Prostate gland (tissue), 2 donors: ENCODE data around the gene ERBIN. TPM values are rescaled to one million over a fixed set of nuclear protein-coding genes. Genes with fewer than 3 reads are reported as not detected.

Source experiments
- DNase-seq: peaks from one replicate; pipeline ENCODE4 v3.0.0-alpha.2; 2019; ENCODE audit warnings: low spot score
- H3K27ac ChIP-seq, 2 donors: fragments of 200-600 bp; sonication (generic); 2 replicates each; pipeline ENCODE4 v1.5.1; 2017 to 2019
- H3K27me3 ChIP-seq: fragments of 200-600 bp; sonication (generic); replicated peaks from 2 replicates; pipeline ENCODE4 v1.5.1; 2019; ENCODE audit not compliant: insufficient read depth
- H3K36me3 ChIP-seq, 2 donors: fragments of 200-600 bp; sonication (generic); 1 replicate in 1 of 2; 2 replicates in 1 of 2; pipeline versions ENCODE4 v1.5.1 to v1.8.1; 2017 to 2019
- H3K4me1 ChIP-seq: fragments of 200-600 bp; sonication (generic); replicated peaks from 2 replicates; pipeline ENCODE4 v1.5.1; 2019
- H3K4me3 ChIP-seq, 2 donors: fragments of 200-600 bp; sonication (generic); 2 replicates each; pipeline ENCODE4 v1.5.1; 2017 to 2019
- H3K9me3 ChIP-seq: fragments of 200-600 bp; sonication (generic); 2 replicates; pipeline ENCODE4 v1.5.1; 2017
- POLR2A ChIP-seq: fragments of 450-650 bp; IDR thresholded peaks from one replicate; pipeline ENCODE4 v1.6.1; 2016; ENCODE audit warnings: antibody characterized with exemption, mild to moderate bottlenecking
- POLR2AphosphoS5 ChIP-seq: sonication (generic); formaldehyde crosslinking; IDR thresholded peaks from one replicate; pipeline ENCODE4 v1.6.1; 2017; ENCODE audit warnings: antibody characterized with exemption
- WGBS: methylation state at CpG from one replicate; pipeline ENCODE4 v1.1.5; 2018; 5-methylcytosine and 5-hydroxymethylcytosine counted together
- intact Hi-C: fragments of 100-400 bp; cut with DNase I; formaldehyde crosslinking; loops from one replicate; pipeline ENCODE4 v1.14.2; 2022
- total RNA-seq, 2 donors: library from RNA; depleted of rRNA; stranded (reverse); fragments of >200 nt; gene quantifications; one replicate each; pipeline ENCODE4 v1.1.0, GENCODE V29; 2016
- TF ChIP-seq, protein P1 (sequence below), 4 experiments: fragments of 200-600 bp in 2 of 4; fragments of 450-650 bp in 2 of 4; sonication (generic) in 2 of 4; IDR thresholded peaks; 1 replicate in 3 of 4; 2 replicates in 1 of 4; pipeline ENCODE4 v1.5.1; 2016 to 2019; ENCODE audit warnings: antibody characterized with exemption in 4 of 4, mild to moderate bottlenecking in 2 of 4, moderate library complexity in 2 of 4

ERBIN gene
- total RNA-seq, 2 donors from 2014 or later = 68.8 to 73.6 TPM

DNA sequence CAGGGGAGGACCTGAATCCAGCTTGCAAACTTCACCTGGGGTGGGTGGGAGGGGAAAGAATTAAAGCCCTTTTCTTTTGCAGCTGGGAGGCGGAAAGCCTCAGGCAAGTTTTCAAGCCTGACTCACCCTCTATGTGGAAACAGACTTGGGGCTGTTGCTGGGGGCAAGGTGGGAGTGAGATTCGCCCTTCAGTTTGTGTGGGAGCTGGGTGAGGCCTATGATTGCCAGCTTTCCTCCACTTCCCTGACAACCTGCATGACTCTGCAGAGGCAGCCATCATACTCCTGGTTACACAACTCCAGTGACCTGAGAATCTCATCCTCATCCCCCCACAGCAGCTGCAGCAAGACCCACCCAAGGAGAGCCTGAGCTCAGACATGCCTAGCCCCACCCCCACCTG lies 174.5 kb downstream of the ERBIN start:
- Histone ChIP-seq H3K27ac (no peak overlapping the region), H3K4me3 (no peak overlapping the region), H3K27me3 (no peaks in the 10 kb centered on the region), H3K9me3 (no peaks in the 10 kb centered on the region), H3K36me3 (no peaks in the 10 kb centered on the region), H3K4me1 (no peaks in the 10 kb centered on the region)
- TF ChIP-seq, protein P1, sequence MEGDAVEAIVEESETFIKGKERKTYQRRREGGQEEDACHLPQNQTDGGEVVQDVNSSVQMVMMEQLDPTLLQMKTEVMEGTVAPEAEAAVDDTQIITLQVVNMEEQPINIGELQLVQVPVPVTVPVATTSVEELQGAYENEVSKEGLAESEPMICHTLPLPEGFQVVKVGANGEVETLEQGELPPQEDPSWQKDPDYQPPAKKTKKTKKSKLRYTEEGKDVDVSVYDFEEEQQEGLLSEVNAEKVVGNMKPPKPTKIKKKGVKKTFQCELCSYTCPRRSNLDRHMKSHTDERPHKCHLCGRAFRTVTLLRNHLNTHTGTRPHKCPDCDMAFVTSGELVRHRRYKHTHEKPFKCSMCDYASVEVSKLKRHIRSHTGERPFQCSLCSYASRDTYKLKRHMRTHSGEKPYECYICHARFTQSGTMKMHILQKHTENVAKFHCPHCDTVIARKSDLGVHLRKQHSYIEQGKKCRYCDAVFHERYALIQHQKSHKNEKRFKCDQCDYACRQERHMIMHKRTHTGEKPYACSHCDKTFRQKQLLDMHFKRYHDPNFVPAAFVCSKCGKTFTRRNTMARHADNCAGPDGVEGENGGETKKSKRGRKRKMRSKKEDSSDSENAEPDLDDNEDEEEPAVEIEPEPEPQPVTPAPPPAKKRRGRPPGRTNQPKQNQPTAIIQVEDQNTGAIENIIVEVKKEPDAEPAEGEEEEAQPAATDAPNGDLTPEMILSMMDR (IDR thresholded peaks at IDR 0.05) = no peak
- TF ChIP-seq POLR2A (no peak), POLR2AphosphoS5 (no peak)
- DNase-seq = no peak
- WGBS = 95% methylated on average over 2 of the region's 2 CpGs
- intact Hi-C loops = no loop called here

DNA sequence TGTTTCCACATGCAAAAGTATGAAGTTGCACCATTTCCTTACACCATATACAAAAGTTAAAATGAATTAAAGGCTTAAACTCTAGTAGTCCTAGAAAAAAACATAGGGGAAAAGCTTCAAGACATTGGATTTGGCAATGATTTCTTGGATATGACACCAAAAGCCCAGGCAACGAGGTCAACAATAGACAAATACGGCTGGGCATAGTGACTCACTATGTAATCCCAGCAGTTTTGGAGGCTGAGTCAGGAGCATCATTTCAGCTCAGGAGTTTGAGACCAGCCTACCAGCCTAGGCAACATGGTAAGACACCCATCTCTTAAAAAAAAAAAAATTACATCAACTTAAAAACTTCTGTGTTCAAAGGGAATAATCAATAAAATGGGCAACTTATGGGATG lies 186.8 kb downstream of the ERBIN start:
- no peaks in the 10 kb centered on the region for H3K36me3 ChIP-seq
- no peaks in the 10 kb centered on the region for H3K27me3 ChIP-seq
- TF ChIP-seq POLR2AphosphoS5 (no peak), POLR2A (no peak)
- TF ChIP-seq, protein P1 (IDR thresholded peaks at IDR 0.05) = no peak
- H3K9me3 ChIP-seq = no peaks in the 10 kb centered on the region
- no peak for DNase-seq
- H3K4me1 ChIP-seq = no peaks in the 10 kb centered on the region
- WGBS = 89% methylated on average over 2 of the region's 2 CpGs
- H3K27ac ChIP-seq = no peak overlapping the region
- intact Hi-C loops = no loop called here
- no peak overlapping the region for H3K4me3 ChIP-seq

GRCh38 chr5:66118304-66118703 lies 191.9 kb downstream of the ERBIN start:
- Histone ChIP-seq H3K4me3 (no peak overlapping the region), H3K36me3 (no peaks in the 10 kb centered on the region), H3K27ac (no peak overlapping the region), H3K4me1 (no peaks in the 10 kb centered on the region), H3K27me3 (no peaks in the 10 kb centered on the region), H3K9me3 (no peaks in the 10 kb centered on the region)
- DNase-seq = no peak
- 55% methylated on average over 4 of the region's 4 CpGs for WGBS
- TF ChIP-seq POLR2AphosphoS5 (no peak), POLR2A (no peak)
- TF ChIP-seq, protein P1 (IDR thresholded peaks at IDR 0.05) = no peak
- intact Hi-C loops = no loop called here

GRCh38 chr5:66122379-66123034 lies 196.1 kb downstream of the ERBIN start:
- WGBS = 88% methylated on average over 2 of the region's 2 CpGs
- no peak for DNase-seq

More at GRCh38 chr5:66122379-66123034, 196.1 kb downstream of the ERBIN start:
- H3K27ac ChIP-seq = no peak overlapping the region
- H3K36me3 ChIP-seq = no peaks in the 10 kb centered on the region
- no peaks in the 10 kb centered on the region for H3K4me1 ChIP-seq
- H3K9me3 ChIP-seq = no peaks in the 10 kb centered on the region
- intact Hi-C loops = no loop called here
- H3K27me3 ChIP-seq = no peaks in the 10 kb centered on the region
- no peak overlapping the region for H3K4me3 ChIP-seq
- TF ChIP-seq POLR2AphosphoS5 (no peak), POLR2A (no peak)
- TF ChIP-seq, protein P1 (IDR thresholded peaks at IDR 0.05) = no peak
